MM.1S (cell line): ENCODE data around the gene SSBP2.

ENCODE experiments used
- EZH2 ChIP-seq: fragments of 300-600 bp; sonication (generic); optimal IDR thresholded peaks from 2 replicates; pipeline ENCODE3; 2017; ENCODE audit warnings: low read depth, mild to moderate bottlenecking, antibody characterized with exemption, low read length, mixed read lengths
- TF ChIP-seq, protein P1 (sequence below): fragments of 300-600 bp; sonication (generic); IDR thresholded peaks from 2 replicates; pipeline ENCODE4 v1.5.1; 2016; ENCODE audit warnings: antibody characterized with exemption, low read length, mixed read lengths

DNA sequence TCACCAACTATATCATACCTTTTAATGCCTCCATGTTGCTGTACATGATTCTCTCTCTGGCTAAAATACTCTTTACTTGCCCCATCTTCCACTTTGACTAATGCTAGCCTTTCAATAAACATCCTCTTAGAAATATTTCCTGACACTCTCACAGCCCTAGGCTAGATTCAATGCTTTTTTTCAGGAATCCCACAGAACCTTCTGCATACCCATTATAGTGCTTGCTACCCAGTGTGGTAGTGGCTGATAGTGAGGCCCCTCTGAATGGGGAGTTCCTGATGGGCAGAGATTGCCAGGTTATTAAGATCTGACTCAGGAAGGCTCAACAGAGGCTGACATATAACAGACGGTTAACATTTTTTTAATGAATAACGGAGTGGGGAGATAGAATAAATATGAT lies 11.6 kb downstream of the SSBP2 start:
- TF ChIP-seq, protein P1, sequence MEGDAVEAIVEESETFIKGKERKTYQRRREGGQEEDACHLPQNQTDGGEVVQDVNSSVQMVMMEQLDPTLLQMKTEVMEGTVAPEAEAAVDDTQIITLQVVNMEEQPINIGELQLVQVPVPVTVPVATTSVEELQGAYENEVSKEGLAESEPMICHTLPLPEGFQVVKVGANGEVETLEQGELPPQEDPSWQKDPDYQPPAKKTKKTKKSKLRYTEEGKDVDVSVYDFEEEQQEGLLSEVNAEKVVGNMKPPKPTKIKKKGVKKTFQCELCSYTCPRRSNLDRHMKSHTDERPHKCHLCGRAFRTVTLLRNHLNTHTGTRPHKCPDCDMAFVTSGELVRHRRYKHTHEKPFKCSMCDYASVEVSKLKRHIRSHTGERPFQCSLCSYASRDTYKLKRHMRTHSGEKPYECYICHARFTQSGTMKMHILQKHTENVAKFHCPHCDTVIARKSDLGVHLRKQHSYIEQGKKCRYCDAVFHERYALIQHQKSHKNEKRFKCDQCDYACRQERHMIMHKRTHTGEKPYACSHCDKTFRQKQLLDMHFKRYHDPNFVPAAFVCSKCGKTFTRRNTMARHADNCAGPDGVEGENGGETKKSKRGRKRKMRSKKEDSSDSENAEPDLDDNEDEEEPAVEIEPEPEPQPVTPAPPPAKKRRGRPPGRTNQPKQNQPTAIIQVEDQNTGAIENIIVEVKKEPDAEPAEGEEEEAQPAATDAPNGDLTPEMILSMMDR = no peak
- no peak for TF ChIP-seq EZH2
